Transverse colon (tissue), 3 donors: Measurements from ENCODE around the gene ROPN1.

Source experiments
- CTCF ChIP-seq, 5 experiments: fragments of 200-600 bp in 3 of 5; fragments of 450-650 bp in 2 of 5; sonication (generic) in 3 of 5; IDR thresholded peaks; 1 replicate in 2 of 5; 2 replicates in 3 of 5; pipeline ENCODE4 v1.5.1; 2016 to 2017; ENCODE audit warnings: antibody characterized with exemption in 5 of 5, inconsistent platforms in 3 of 5, mild to moderate bottlenecking in 2 of 5, moderate library complexity in 1 of 5
- POLR2A ChIP-seq: fragments of 450-650 bp; IDR thresholded peaks from one replicate; pipeline ENCODE4 v1.6.1; 2016; ENCODE audit warnings: antibody characterized with exemption, mild to moderate bottlenecking, moderate library complexity

GRCh38 chr3:123935830-123936229 is 56.1 kb downstream of the ROPN1 start:
- TF ChIP-seq CTCF (IDR thresholded peaks at IDR 0.05), result no peak
- TF ChIP-seq POLR2A, result no peak
